Measurements from ENCODE around the gene MPHOSPH9.

The MPHOSPH9 gene

DNA sequence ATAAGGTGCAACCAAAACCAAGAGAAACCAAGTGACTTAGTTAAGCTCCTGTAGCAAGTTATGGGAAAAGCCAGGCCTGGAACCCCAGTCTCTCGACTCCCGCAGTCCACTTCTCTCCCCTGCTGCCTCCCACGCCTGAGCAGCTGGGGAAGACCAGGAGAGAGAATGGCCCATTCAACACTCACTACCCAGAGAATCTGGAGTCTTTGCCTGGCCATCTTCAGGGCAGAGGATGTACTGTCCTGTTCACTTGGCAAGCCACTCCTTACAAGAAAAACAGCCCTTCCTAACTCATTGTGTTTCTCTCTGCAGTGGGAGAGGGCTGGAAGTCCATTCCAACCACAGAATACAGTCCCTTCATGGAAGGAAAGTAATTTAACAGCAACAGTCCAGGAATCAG is 83.9 kb downstream of the MPHOSPH9 start:
- DNase-seq (ENCODE audit: low spot score): no peak

DNA sequence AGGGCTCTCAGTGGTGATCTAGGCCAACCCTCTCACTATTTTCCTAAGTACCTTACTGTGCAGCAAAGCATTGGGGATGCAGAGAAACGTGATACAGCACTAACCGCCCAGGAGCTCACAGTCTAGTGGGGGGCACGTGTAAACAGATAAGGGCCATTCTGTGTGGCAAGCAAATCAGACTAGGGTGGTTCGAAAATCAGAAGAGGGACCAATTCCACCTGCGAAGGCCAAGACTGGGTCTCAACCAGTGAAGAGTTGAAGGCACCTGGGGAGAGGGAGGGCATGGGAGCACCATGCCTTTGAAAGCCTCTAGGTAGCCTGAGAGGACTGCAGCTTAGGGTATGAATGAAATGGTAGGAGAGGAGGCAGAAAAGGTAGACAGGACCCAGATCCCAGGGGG is 84.3 kb downstream of the MPHOSPH9 start:
- DNase-seq (ENCODE audit: low spot score): no peak

DNA sequence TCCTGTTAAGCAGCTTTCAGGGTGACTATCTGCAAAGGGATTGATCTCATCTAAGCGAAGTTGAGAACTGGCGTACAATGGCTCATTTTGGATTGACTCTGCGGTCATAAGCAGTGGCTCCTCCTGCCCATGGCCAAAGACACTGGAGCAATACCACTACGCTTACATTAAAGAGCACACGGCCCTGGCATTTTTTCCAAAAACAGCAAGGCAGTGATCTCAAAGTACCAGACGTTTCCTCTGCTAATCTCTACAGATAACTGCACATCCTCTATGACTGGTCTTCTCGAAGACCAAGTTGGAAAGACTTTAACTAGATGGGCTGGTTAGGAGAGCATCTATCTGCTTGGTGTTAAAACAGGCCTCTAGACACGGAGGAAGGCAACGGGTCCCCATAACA is 84.7 kb downstream of the MPHOSPH9 start:
- no peak for DNase-seq (ENCODE audit: low spot score)

DNA sequence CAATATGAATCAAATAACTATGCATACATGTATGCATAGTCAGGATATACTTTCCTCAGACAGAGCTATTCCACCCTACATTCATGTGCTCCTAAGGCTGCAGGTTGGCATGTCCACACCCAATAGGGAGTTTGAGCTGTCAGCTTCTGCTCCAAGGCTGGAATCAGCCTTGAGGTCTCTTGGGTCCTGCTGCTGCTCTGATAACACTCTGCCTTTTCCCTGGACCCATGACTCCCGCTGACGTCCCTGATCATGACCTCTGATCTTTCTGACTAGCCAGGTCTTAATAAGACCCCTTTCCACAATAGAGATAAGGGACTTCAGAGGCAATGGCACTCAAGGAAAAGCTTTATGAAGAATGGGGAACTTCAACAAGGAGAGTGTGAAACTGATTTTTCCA is 87.7 kb downstream of the MPHOSPH9 start:
- no peak for DNase-seq (ENCODE audit: low spot score)

- DNase-seq (ENCODE audit: low spot score): no peak
Measured at GRCh38 chr12:123143736-123144461, 89.0 kb downstream of the MPHOSPH9 start.

- DNase-seq (ENCODE audit: low spot score): no peak
Measured at GRCh38 chr12:123142921-123143735, 89.8 kb downstream of the MPHOSPH9 start.

GRCh38 chr12:123142518-123142840 is 90.5 kb downstream of the MPHOSPH9 start:
- DNase-seq (ENCODE audit: low spot score): no peak

DNA sequence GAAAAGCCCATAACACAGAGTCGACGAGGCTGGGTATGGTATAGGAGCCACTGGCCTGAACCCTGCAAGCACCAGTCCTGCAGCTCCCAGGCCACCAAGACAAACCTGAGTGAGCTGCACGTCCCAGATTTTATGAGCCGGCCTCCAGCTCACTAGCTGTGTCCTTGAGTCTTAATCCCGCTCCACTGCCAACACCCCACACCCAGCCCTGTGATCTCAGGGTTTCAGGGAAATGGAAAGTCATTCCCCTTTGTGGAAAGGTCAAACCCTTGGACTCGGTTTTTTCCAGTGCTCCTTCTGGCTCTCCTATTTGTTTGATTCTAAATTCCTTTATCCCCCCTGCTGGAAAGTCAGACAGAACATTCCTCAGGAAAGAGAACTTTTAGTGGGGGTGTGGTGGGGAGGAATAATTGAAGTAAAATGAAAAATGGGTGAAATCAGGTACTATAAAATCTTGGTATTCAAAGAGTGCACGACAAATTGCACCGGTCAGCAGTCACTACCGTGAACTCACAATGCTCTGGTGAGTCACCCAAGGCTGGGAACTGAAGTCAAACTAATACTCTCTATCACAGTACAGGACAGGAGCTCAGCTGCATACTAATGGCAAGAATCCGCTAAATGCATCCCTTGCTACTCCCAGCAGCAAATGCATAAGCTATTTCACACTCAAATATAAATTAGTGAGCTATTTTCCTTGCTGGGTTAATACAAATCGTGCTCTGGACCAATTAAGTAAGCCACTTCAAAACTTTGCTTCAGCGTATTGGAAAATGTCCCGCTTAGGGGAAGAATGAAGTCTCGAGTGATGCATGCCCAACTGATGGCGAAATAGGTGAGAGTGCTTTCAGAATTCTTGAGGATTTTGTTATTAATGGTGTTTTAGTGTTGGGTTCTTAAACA is 91.1 kb downstream of the MPHOSPH9 start:
- DNase-seq (ENCODE audit: low spot score): no peak

GRCh38 chr12:123140676-123141614 is 92.0 kb downstream of the MPHOSPH9 start:
- no peak for DNase-seq (ENCODE audit: low spot score)

- DNase-seq (ENCODE audit: low spot score): no peak
Measured at GRCh38 chr12:123139926-123140675, 92.8 kb downstream of the MPHOSPH9 start.

GRCh38 chr12:123135688-123136087 is 97.3 kb downstream of the MPHOSPH9 start:
- DNase-seq (ENCODE audit: low spot score): no peak

DNA sequence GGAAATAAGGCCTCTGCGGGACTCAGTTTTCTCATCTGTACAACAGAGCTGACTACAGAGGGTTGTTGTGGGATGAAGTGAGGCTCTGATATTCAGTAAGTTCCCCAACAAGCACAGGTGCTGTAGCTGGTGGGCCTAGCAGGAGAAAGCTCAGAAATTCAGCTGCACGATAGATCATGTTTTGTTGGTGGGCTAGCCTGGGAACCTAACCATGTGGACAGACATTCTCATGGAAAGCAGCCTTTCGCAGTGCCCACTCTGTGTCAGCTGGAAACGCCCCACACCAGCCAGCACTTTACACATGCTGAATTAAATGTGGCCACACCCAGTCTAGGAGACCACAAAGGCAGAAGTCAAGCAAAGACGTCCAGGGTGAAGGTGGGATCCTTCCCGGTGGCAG is 98.1 kb downstream of the MPHOSPH9 start:
- DNase-seq (ENCODE audit: low spot score): no peak

GRCh38 chr12:123134271-123134671 is 98.7 kb downstream of the MPHOSPH9 start:
- DNase-seq (ENCODE audit: low spot score): no peak

DNA sequence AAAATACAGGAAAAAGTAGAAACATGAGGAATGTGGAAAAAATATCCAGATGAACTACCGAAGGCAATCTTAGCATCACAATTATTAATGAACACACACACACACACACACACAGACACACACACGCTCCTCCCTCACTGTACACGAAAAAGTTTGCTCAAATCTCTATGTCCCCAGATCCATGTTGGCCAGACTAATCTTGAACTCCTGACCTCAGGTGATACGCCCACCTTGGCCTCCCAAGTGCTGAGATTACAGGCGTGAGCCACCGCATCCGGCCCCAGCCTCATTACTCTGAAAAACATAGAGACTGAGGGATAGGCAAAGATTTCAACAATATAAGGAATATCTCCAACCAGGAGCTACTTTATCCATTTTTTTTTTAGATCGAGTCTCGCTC is 99.2 kb downstream of the MPHOSPH9 start:
- DNase-seq (ENCODE audit: low spot score): no peak

GRCh38 chr12:123132951-123133619 is 99.9 kb downstream of the MPHOSPH9 start:
- no peak for DNase-seq (ENCODE audit: low spot score)

- no peak for DNase-seq (ENCODE audit: low spot score)
Measured at GRCh38 chr12:123131879-123132402, 101.0 kb downstream of the MPHOSPH9 start.

DNA sequence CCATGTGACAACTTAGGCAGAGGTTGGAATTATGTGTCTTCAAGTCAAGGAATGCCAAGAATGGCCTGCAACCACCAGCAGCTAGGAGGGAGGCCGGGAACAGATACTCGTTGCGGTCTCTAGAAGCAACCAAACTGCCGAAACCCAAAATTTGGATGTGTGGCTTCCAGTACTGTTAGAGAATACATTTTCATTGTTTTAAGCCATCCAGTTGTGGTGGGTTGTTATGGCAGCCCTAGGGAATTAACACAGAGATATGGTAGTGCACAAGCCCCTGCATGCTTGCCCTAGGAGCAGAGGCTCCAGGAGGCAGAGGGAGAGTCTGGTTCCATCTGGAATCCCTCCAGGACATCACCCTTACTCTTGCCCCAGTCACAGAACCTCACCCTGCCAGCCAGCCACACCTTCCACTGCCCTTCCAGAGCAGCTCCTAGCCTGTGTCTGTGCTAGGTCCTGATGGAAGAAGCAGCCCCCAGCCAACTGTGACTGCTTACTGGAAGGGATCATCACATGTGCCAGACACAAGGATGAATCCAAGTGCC is 101.6 kb downstream of the MPHOSPH9 start:
- no peak for DNase-seq (ENCODE audit: low spot score)

DNA sequence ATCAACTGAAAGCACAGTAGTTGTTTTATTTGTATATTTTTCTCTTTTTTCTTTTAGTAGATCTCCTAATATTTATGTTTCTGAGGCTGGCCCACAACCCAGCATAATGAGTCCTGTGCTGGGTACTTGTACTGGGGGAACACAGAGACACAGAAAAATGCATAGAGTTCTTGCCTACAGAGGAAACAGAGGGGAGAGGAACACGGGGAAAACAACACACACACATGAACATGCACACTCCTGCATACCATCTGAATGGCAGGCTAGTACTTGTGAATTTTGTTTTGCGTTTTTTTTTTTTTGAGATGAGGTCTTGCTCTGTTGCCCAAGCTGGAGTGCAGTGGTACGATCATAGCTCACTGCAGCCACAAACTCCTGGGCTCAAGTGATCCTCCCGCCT is 103.3 kb downstream of the MPHOSPH9 start:
- DNase-seq (ENCODE audit: low spot score): no peak

DNA sequence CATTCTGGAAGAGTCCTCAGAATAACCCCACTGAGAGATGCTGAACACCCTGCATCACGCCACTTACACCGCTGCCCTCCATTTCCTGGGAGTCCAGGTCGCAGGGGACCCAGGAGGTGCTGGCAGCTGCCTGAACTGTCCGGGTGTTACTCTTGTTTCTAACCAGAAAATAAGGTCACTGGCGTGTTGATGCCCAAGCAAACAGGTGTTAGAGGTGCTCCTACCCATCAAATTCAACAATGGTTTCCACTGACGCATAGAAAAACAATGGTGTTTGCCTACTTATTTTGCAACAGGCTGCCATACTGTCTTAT is 105.8 kb downstream of the MPHOSPH9 start:
- DNase-seq (ENCODE audit: low spot score): no peak
